Smooth muscle cell (in vitro differentiated cells): ENCODE measurements around the gene C15orf62. TPM values are rescaled to one million over a fixed set of nuclear protein-coding genes. Genes with fewer than 3 reads are reported as not detected.

Experiments
- DNase-seq: peaks from one replicate; lab custom pipeline; 2025; ENCODE audit not compliant: unreplicated experiment; lab: John Stamatoyannopoulos, UW
- H2AFZ ChIP-seq: fragments of 200-600 bp; sonication (generic); 2 replicates; pipeline ENCODE4 v1.6.0; 2016; ENCODE audit warnings: antibody characterized with exemption, low read depth, mild to moderate bottlenecking
- H3F3A ChIP-seq: fragments of 200-600 bp; sonication (generic); 2 replicates; pipeline ENCODE4 v1.6.0; 2017; ENCODE audit warnings: antibody characterized with exemption, low read depth
- H3K27ac ChIP-seq: fragments of 200-600 bp; sonication (generic); 2 replicates; pipeline ENCODE4 v1.5.1; 2016; ENCODE audit warnings: low read depth, mild to moderate bottlenecking
- H3K27me3 ChIP-seq: fragments of 200-600 bp; sonication (generic); 2 replicates; pipeline ENCODE4 v1.6.1; 2016; ENCODE audit warnings: low read depth, mild to moderate bottlenecking
- H3K36me3 ChIP-seq: fragments of 200-600 bp; sonication (generic); 2 replicates; pipeline ENCODE4 v1.5.1; 2016; ENCODE audit warnings: low read depth
- H3K4me1 ChIP-seq: fragments of 200-600 bp; sonication (generic); 2 replicates; pipeline ENCODE4 v1.5.1; 2016; ENCODE audit warnings: low read depth
- H3K4me2 ChIP-seq: fragments of 200-600 bp; sonication (generic); 2 replicates; pipeline ENCODE4 v1.6.0; 2016; ENCODE audit warnings: mild to moderate bottlenecking
- H3K4me3 ChIP-seq: fragments of 200-600 bp; sonication (generic); 2 replicates; pipeline ENCODE4 v1.5.1; 2016; ENCODE audit warnings: mild to moderate bottlenecking
- H3K79me2 ChIP-seq: fragments of 200-600 bp; sonication (generic); 2 replicates; pipeline ENCODE4 v1.6.0; 2016; ENCODE audit warnings: low read depth, mild to moderate bottlenecking
- H3K9ac ChIP-seq: fragments of 200-600 bp; sonication (generic); 2 replicates; pipeline ENCODE4 v1.6.0; 2016; ENCODE audit warnings: low read depth
- H3K9me3 ChIP-seq: fragments of 200-600 bp; sonication (generic); replicated peaks from 2 replicates; pipeline ENCODE4 v1.5.1; 2016; ENCODE audit warnings: low read depth
- H4K20me1 ChIP-seq: fragments of 200-600 bp; sonication (generic); 2 replicates; pipeline ENCODE4 v1.6.0; 2016; ENCODE audit warnings: low read depth
- WGBS: methylation state at CpG from one replicate; pipeline ENCODE4 v1.1.7; 2016; ENCODE audit warnings: low lambda C conversion rate; 5-methylcytosine and 5-hydroxymethylcytosine counted together
- polyA plus RNA-seq: library from polyadenylated mRNA; unstranded; fragments of >200 nt; fragmentation: Nextera tagmentation; extraction: Ambion mirVana; gene quantifications from 2 replicates; pipeline ENCODE4 v1.2.1, GENCODE V29; 2016
- total RNA-seq: library from RNA; depleted of rRNA; stranded (reverse); fragments of >200 nt; gene quantifications from 2 replicates; pipeline ENCODE4 v1.2.3, GENCODE V29; 2014
- TF ChIP-seq, protein P1 (sequence below): fragments of 200-600 bp; sonication (generic); IDR thresholded peaks from 2 replicates; pipeline ENCODE4 v1.5.1; 2017; ENCODE audit warnings: borderline replicate concordance, mild to moderate bottlenecking, antibody characterized with exemption; ENCODE audit not compliant: insufficient read depth, poor library complexity, severe bottlenecking

The C15orf62 gene
- total and polyA plus RNA-seq, 2 experiments from 2014 or later = 0.35 to 0.63 TPM

DNA sequence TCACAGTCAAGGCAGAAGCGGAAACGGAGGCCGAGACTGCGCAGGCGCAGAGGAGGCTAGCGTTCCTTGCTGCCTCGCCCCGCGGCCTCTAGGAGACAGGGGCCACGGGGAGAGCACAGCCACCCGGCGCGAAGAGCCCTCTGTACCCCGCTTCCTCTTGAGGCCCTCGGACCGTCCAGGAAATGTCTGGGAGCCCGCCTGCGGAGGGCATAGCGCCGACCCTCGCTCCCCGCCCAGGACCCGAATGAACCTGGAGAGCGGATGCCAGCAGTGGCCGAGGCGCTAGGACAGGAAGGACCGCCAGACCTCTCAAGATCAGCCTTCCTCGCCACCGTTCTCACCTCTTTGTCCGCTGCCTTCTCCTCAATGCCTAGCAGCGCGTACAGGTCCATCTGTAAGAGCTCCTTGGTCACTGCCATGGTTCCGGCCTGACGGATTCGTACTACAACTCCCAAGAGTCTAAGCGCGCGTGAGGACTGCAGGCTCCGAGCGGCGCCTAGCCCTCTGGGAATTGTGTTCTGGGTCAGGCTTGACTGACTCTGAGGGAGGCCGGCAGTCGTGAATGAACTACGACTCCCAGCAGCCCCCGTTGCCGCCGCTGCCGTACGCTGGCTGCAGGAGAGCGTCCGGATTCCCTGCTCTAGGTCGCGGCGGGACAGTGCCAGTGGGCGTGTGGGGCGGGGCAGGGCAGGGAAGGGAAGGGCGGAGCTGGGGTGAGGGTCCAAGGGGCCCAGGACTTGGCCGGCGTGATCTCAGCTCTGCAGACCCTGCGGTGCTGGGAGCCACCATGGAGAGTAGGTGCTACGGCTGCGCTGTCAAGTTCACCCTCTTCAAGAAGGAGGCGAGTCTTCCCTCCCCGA lies 37.5 kb downstream of the C15orf62 start, which contains the start of the genes DNAJC17 and ZFYVE19:
DNAJC17 (minus strand) TSS at position 446 of the 860 bp plus-strand sequence; CDS start at position 419, 27 bp downstream.
ZFYVE19 (plus strand) TSS at position 62 of the 860 bp plus-strand sequence; CDS start at position 563, 501 bp downstream.
- DNase-seq = peak; percentile 75
- TF ChIP-seq, protein P1, sequence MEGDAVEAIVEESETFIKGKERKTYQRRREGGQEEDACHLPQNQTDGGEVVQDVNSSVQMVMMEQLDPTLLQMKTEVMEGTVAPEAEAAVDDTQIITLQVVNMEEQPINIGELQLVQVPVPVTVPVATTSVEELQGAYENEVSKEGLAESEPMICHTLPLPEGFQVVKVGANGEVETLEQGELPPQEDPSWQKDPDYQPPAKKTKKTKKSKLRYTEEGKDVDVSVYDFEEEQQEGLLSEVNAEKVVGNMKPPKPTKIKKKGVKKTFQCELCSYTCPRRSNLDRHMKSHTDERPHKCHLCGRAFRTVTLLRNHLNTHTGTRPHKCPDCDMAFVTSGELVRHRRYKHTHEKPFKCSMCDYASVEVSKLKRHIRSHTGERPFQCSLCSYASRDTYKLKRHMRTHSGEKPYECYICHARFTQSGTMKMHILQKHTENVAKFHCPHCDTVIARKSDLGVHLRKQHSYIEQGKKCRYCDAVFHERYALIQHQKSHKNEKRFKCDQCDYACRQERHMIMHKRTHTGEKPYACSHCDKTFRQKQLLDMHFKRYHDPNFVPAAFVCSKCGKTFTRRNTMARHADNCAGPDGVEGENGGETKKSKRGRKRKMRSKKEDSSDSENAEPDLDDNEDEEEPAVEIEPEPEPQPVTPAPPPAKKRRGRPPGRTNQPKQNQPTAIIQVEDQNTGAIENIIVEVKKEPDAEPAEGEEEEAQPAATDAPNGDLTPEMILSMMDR = no peak
- H3K4me2 ChIP-seq = peak within 1 kb of the TSS; percentile 82
- H3K27me3 ChIP-seq = no peaks in the 10 kb centered on the region
- no peaks in the 10 kb centered on the region for H3F3A ChIP-seq
- no peaks in the 10 kb centered on the region for H3K36me3 ChIP-seq
- H4K20me1 ChIP-seq = peaks cover 10% of the 10 kb centered on the region
- H3K9me3 ChIP-seq = no peaks in the 10 kb centered on the region
- WGBS = under 1% methylated on average over 55 of the region's 64 CpGs
- H3K4me3 ChIP-seq = peak within 1 kb of the TSS; percentile 88
- H3K4me1 ChIP-seq = peaks cover 6% of the 10 kb centered on the region
- H3K9ac ChIP-seq = peak within 1 kb of the TSS; percentile 73
- peak within 1 kb of the TSS; percentile 99 for H2AFZ ChIP-seq
- H3K27ac ChIP-seq = peak within 1 kb of the TSS; percentile 49
- H3K79me2 ChIP-seq = peaks cover 33% of the 10 kb centered on the region

DNA sequence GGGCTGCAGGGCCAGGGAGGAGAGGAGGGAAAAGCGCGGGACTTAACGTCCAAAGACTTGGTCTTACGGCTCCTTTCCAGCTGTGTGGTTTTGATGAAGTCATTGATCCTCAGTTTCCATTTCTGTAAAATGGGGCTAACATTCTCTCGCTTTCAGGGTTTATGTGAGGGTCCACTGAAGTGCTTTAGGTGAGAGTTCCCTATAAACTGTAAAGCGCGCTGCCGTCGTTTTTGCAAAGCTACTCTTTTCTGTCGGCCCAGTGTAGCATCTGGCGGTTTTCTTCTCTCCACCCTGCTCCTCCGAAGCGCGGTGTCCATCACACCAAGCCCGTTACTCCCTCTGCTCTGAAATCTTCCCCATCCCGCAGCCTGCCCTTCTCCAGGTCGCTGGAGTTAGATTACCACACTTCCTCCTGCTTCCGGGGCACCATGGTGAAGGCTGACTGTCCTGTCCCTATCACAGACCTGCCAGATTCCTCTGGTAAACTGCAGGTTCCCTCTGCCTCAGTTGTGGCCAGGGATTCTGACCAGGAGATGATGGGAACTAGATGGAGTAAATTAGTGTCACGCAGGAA lies 38.2 kb downstream of the C15orf62 start:
- TF ChIP-seq, protein P1 = no peak
- peaks cover 6% of the 10 kb centered on the region for H3K4me1 ChIP-seq
- peak overlapping the region; percentile 82 for H3K4me2 ChIP-seq
- H3K27me3 ChIP-seq = no peaks in the 10 kb centered on the region
- H4K20me1 ChIP-seq = peaks cover 3% of the 10 kb centered on the region
- peak overlapping the region; percentile 99 for H2AFZ ChIP-seq
- peak overlapping the region; percentile 88 for H3K4me3 ChIP-seq
- H3F3A ChIP-seq = no peaks in the 10 kb centered on the region
- DNase-seq = no peak
- WGBS = 55% methylated on average over 19 of the region's 19 CpGs
- H3K9ac ChIP-seq = no peak overlapping the region
- H3K79me2 ChIP-seq = peaks cover 32% of the 10 kb centered on the region
- no peak overlapping the region for H3K27ac ChIP-seq
- no peaks in the 10 kb centered on the region for H3K9me3 ChIP-seq
- no peaks in the 10 kb centered on the region for H3K36me3 ChIP-seq

DNA sequence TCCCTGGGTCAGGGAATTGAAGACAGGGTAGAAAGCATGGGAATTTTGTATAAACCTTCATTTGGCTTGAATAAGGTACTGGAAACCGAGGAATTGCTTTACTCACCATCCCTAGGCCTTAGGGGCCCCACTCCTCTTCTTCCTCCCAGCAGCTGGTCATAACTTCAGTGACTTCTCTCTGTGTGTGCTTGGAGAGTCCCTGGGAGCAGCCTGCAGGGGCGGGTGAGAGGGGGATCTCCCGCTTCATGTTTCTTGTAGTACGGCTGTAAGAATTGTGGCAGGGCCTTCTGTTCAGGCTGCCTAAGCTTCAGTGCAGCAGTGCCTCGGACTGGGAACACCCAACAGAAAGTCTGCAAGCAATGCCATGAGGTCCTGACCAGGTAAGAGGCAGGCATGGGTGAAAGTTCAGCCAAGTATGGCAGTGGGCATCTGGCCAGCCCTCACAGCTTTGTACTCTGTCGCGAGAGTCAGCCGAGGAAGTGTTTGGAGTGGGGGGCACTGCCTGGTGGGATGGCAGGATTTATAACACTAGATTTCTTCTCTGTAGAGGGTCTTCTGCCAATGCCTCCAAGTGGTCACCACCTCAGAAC lies 39.2 kb downstream of the C15orf62 start:
- Histone ChIP-seq H2AFZ (no peak overlapping the region), H3K27ac (no peak overlapping the region), H3K9ac (no peak overlapping the region), H3K4me1 (peaks cover 6% of the 10 kb centered on the region), H3F3A (no peaks in the 10 kb centered on the region), H3K79me2 (peaks cover 26% of the 10 kb centered on the region), H3K27me3 (no peaks in the 10 kb centered on the region), H4K20me1 (no peaks in the 10 kb centered on the region), H3K4me3 (no peak overlapping the region), H3K36me3 (no peaks in the 10 kb centered on the region), H3K4me2 (no peak overlapping the region), H3K9me3 (no peaks in the 10 kb centered on the region)
- WGBS = 90% methylated on average over 8 of the region's 8 CpGs
- no peak for DNase-seq
- TF ChIP-seq, protein P1 = no peak
